Neutrophil (primary cell): ENCODE data around the gene LETM1.

Experiments
- H3K27ac ChIP-seq: fragments of 200-600 bp; sonication (generic); 2 replicates; pipeline ENCODE4 v1.5.1; 2016; ENCODE audit warnings: mild to moderate bottlenecking, moderate library complexity
- H3K27me3 ChIP-seq: fragments of 200-600 bp; sonication (generic); 2 replicates; pipeline ENCODE4 v1.6.0; 2016; ENCODE audit warnings: mild to moderate bottlenecking
- H3K36me3 ChIP-seq: fragments of 200-600 bp; sonication (generic); 2 replicates; pipeline ENCODE4 v1.5.1; 2017
- H3K4me1 ChIP-seq, 2 experiments: fragments of 200-600 bp in 1 of 2; sonication (generic) in 1 of 2; 1 replicate in 1 of 2; 2 replicates in 1 of 2; pipeline versions ENCODE4 v1.5.1 to v1.6.1; 2013 to 2016; ENCODE audit warnings: low read depth in 1 of 2, low read length in 1 of 2, mild to moderate bottlenecking in 1 of 2, moderate library complexity in 1 of 2; ENCODE audit not compliant: control insufficient read depth in 1 of 2, insufficient read depth in 1 of 2
- H3K4me3 ChIP-seq, 2 experiments: fragments of 200-600 bp in 1 of 2; sonication (generic) in 1 of 2; 1 replicate in 1 of 2; 2 replicates in 1 of 2; pipeline ENCODE4 v1.5.1; 2013 to 2016; ENCODE audit warnings: low read depth in 1 of 2, low read length in 1 of 2, mild to moderate bottlenecking in 1 of 2, moderate library complexity in 1 of 2
- H3K9me3 ChIP-seq: fragments of 200-600 bp; sonication (generic); 2 replicates; pipeline ENCODE4 v1.5.1; 2016
- CTCF ChIP-seq: fragments of 200-600 bp; sonication (generic); IDR thresholded peaks from 2 replicates; pipeline ENCODE4 v1.5.1; 2016; ENCODE audit warnings: antibody characterized with exemption

Gene LETM1

GRCh38 chr4:1799387-1800375 lies 56.3 kb downstream of the LETM1 start:
- H3K4me3 ChIP-seq = no peak overlapping the region
- no peak overlapping the region for H3K27ac ChIP-seq
- H3K36me3 ChIP-seq = no peaks in the 10 kb centered on the region
- H3K27me3 ChIP-seq = peaks cover 46% of the 10 kb centered on the region
- no peak for TF ChIP-seq CTCF
- H3K4me1 ChIP-seq = peaks cover 0 to 7% of the 10 kb centered on the region in 2 experiments
- no peaks in the 10 kb centered on the region for H3K9me3 ChIP-seq

- Histone ChIP-seq H3K27me3 (peaks cover 55% of the 10 kb centered on the region), H3K9me3 (no peaks in the 10 kb centered on the region), H3K36me3 (no peaks in the 10 kb centered on the region), H3K4me3 (no peak overlapping the region), H3K4me1 (peaks cover 0 to 16% of the 10 kb centered on the region in 2 experiments), H3K27ac (no peak overlapping the region)
- no peak for TF ChIP-seq CTCF
Measured at GRCh38 chr4:1798580-1799386, 57.2 kb downstream of the LETM1 start.

GRCh38 chr4:1797861-1798579 lies 57.9 kb downstream of the LETM1 start:
- TF ChIP-seq CTCF = no peak
- Histone ChIP-seq H3K36me3 (no peaks in the 10 kb centered on the region), H3K27ac (no peak overlapping the region), H3K9me3 (no peaks in the 10 kb centered on the region), H3K27me3 (peaks cover 62% of the 10 kb centered on the region), H3K4me3 (no peak overlapping the region), H3K4me1 (peaks cover 0 to 18% of the 10 kb centered on the region in 2 experiments)

- no peak for TF ChIP-seq CTCF
- H3K27ac ChIP-seq = no peak overlapping the region
- H3K36me3 ChIP-seq = no peaks in the 10 kb centered on the region
- peaks cover 68% of the 10 kb centered on the region for H3K27me3 ChIP-seq
- H3K4me1 ChIP-seq = peaks cover 0 to 18% of the 10 kb centered on the region in 2 experiments
- H3K4me3 ChIP-seq = no peak overlapping the region
- no peaks in the 10 kb centered on the region for H3K9me3 ChIP-seq
Measured at GRCh38 chr4:1797298-1797860, 58.6 kb downstream of the LETM1 start.
